Endodermal cell (in vitro differentiated cells): ENCODE results near the gene MRPS9. TPM values are rescaled to one million over a fixed set of nuclear protein-coding genes. Genes with fewer than 3 reads are reported as not detected.

Experiments
- DNase-seq: peaks from one replicate; pipeline ENCODE4 v3.0.0-alpha.2; 2017
- H3K27ac ChIP-seq: 2 replicates; pipeline ENCODE4 v1.5.1; 2013; ENCODE audit warnings: mild to moderate bottlenecking, low read depth, low read length, moderate library complexity
- H3K27me3 ChIP-seq: 2 replicates; pipeline ENCODE4 v1.6.1; 2013; ENCODE audit warnings: mild to moderate bottlenecking, low read length, moderate library complexity; ENCODE audit not compliant: insufficient read depth, control insufficient read depth, poor library complexity, severe bottlenecking
- H3K36me3 ChIP-seq: 2 replicates; pipeline ENCODE4 v1.7.0; 2013; ENCODE audit warnings: mild to moderate bottlenecking, low read length, moderate library complexity; ENCODE audit not compliant: control insufficient read depth, insufficient read depth
- H3K4me1 ChIP-seq: one replicate; pipeline ENCODE4 v1.7.0; 2013; ENCODE audit warnings: low read length; ENCODE audit not compliant: control insufficient read depth, insufficient read depth
- H3K4me3 ChIP-seq: 2 replicates; pipeline ENCODE4 v1.5.1; 2013; ENCODE audit warnings: mild to moderate bottlenecking, low read length, moderate library complexity
- H3K9ac ChIP-seq: 2 replicates; pipeline ENCODE4 v1.6.1; 2013; ENCODE audit warnings: mild to moderate bottlenecking, low read length, moderate library complexity; ENCODE audit not compliant: poor library complexity, severe bottlenecking; ENCODE audit errors: extremely low read depth
- H3K9me3 ChIP-seq: 2 replicates; pipeline ENCODE4 v1.6.1; 2013; ENCODE audit warnings: mild to moderate bottlenecking, low read length, moderate library complexity; ENCODE audit not compliant: control insufficient read depth
- H3K27ac Mint-ChIP-seq: 2 replicates; pipeline ENCODE4 v1.8.0; 2020; ENCODE audit warnings: mixed read lengths
- H3K27me3 Mint-ChIP-seq: 2 replicates; pipeline ENCODE4 v1.8.0; 2021; ENCODE audit warnings: mild to moderate bottlenecking, mixed read lengths; ENCODE audit not compliant: insufficient read depth
- H3K36me3 Mint-ChIP-seq: 2 replicates; pipeline ENCODE4 v1.8.0; 2020; ENCODE audit warnings: low read depth, mixed read lengths
- H3K4me1 Mint-ChIP-seq: 2 replicates; pipeline ENCODE4 v1.8.0; 2020; ENCODE audit warnings: mixed read lengths
- H3K4me3 Mint-ChIP-seq: 2 replicates; pipeline ENCODE4 v1.8.0; 2020; ENCODE audit warnings: mild to moderate bottlenecking, moderate library complexity, mixed read lengths
- H3K9me3 Mint-ChIP-seq: 2 replicates; pipeline ENCODE4 v1.8.0; 2020; ENCODE audit warnings: mild to moderate bottlenecking, mixed read lengths
- WGBS, 2 experiments: methylation state at CpG; one replicate each; pipeline versions ENCODE4 v1.1.5 to v1.1.7; 2013; ENCODE audit warnings: missing lambda C conversion rate in 2 of 2, mixed read lengths in 1 of 2; ENCODE audit not compliant: insufficient coverage in 1 of 2, insufficient read length in 1 of 2; 5-methylcytosine and 5-hydroxymethylcytosine counted together
- total RNA-seq, 2 donors: library from RNA; stranded (reverse); fragmentation: NEBNext Ultra II Directional in 1 of 2; extraction: Animal tissue kit (Norgen Biotek cat#: 25700) in 1 of 2; gene quantifications; 2 replicates in 1 of 2; 3 replicates in 1 of 2; pipeline ENCODE4 v1.2.1, GENCODE V29; 2021
- TF ChIP-seq, protein P1 (sequence below): fragments of 200-600 bp; sonication (generic); conservative IDR thresholded peaks from 2 replicates; pipeline ENCODE4 v1.5.0; 2021; ENCODE audit warnings: antibody characterized with exemption, mild to moderate bottlenecking

MRPS9 gene
- total RNA-seq, 2 donors from 2014 or later, result 43.4 to 52.1 TPM

DNA sequence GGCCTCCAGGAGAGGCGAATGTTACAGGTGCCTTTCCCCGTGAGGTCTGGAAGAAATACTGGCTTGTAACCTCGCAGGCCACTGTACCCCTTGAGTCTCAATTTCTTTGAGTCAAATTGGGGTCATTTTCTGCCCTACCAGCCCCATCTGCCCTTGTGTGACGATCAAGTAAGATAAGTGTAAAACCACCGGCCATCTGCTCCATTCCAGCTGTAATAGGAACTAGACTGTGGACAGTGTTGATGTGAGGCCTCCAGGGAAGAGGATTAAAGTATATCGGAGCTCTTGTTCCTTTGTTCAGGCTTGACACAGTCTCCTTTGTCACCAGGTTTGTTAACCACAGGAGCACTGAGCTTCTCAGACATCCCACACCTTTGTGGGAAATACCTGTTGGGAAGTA, 65.6 kb downstream of the MRPS9 start:
- Mint-ChIP-seq H3K9me3 (no peaks in the 10 kb centered on the region), H3K4me3 (peak overlapping the region; percentile 14), H3K27me3 (peaks cover 3% of the 10 kb centered on the region), H3K36me3 (peaks cover 26% of the 10 kb centered on the region), H3K4me1 (peaks cover 16% of the 10 kb centered on the region), H3K27ac (peak overlapping the region; percentile 89)
- Histone ChIP-seq H3K36me3 (peaks cover 27% of the 10 kb centered on the region), H3K27me3 (no peaks in the 10 kb centered on the region), H3K9ac (no peak overlapping the region), H3K4me1 (no peaks in the 10 kb centered on the region), H3K27ac (peak overlapping the region; percentile 33), H3K9me3 (no peaks in the 10 kb centered on the region), H3K4me3 (no peak overlapping the region)
- WGBS, 2 experiments, result 88 to 95% methylated on average over 4 to 6 of the region's 6 CpGs
- TF ChIP-seq, protein P1, sequence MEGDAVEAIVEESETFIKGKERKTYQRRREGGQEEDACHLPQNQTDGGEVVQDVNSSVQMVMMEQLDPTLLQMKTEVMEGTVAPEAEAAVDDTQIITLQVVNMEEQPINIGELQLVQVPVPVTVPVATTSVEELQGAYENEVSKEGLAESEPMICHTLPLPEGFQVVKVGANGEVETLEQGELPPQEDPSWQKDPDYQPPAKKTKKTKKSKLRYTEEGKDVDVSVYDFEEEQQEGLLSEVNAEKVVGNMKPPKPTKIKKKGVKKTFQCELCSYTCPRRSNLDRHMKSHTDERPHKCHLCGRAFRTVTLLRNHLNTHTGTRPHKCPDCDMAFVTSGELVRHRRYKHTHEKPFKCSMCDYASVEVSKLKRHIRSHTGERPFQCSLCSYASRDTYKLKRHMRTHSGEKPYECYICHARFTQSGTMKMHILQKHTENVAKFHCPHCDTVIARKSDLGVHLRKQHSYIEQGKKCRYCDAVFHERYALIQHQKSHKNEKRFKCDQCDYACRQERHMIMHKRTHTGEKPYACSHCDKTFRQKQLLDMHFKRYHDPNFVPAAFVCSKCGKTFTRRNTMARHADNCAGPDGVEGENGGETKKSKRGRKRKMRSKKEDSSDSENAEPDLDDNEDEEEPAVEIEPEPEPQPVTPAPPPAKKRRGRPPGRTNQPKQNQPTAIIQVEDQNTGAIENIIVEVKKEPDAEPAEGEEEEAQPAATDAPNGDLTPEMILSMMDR, result no peak
- DNase-seq, result no peak

DNA sequence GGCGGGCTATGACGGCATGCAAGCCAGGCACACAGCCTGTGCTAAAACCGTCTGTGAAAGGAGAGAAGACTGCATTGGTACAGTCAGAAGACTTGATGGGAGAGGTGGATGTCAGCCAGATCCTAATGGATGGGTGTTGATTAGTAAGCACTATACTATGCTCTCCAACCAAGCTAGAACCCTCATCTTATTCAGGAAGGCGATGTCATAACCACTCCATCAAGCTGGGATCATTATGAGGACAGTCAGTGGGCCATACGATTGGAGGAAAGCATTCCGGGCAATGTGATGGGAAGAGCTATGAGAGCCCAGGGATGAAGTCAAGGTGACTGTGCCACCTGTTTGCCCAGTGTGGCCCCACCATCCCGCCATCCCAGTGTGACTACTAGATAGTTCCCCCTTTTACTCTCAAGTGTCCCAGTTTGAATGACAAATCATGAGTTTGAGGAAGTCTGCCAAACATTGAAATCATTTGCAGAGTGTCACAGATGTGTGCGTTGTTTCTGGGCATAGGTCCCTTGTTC, 66.4 kb downstream of the MRPS9 start:
- Histone ChIP-seq H3K27ac (no peak overlapping the region), H3K27me3 (no peaks in the 10 kb centered on the region), H3K4me1 (no peaks in the 10 kb centered on the region), H3K36me3 (peaks cover 20% of the 10 kb centered on the region), H3K4me3 (no peak overlapping the region), H3K9me3 (no peaks in the 10 kb centered on the region), H3K9ac (no peak overlapping the region)
- no peak for DNase-seq
- TF ChIP-seq, protein P1, result no peak
- peaks cover 26% of the 10 kb centered on the region for H3K36me3 Mint-ChIP-seq
- no peaks in the 10 kb centered on the region for H3K9me3 Mint-ChIP-seq
- H3K27ac Mint-ChIP-seq, result no peak overlapping the region
- H3K27me3 Mint-ChIP-seq, result peaks cover 3% of the 10 kb centered on the region
- H3K4me1 Mint-ChIP-seq, result peaks cover 24% of the 10 kb centered on the region
- WGBS, 2 experiments, result 93 to 100% methylated on average over 4 to 8 of the region's 8 CpGs
- H3K4me3 Mint-ChIP-seq, result no peak overlapping the region

DNA sequence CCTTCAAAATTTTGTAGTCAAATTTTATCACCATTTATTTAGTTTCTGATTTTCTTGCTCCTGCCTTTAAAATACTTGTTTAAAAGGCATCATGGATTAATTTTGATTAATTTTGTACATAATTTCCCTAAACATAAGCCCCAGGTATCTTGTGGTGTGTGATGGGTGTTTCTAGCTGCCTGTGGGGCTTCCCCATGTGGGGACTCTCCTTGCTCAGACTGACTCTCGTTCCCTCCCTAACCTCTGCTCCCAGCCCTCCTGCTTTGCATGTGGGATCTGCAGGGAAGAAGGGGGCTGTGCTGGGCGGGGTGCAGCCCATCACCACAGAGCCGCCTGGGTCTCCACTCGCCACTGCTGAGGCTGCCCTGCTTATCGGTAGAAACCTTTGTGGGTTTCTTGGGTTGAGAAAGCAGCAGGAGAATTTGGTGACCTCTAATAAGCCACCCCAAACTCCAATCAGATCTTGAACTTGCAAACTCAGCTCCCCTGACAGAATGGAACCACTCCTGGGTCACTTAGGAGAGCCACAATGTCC, 72.5 kb downstream of the MRPS9 start:
- Histone ChIP-seq H3K4me1 (no peaks in the 10 kb centered on the region), H3K27me3 (no peaks in the 10 kb centered on the region), H3K9ac (no peak overlapping the region), H3K9me3 (no peaks in the 10 kb centered on the region), H3K27ac (no peak overlapping the region), H3K4me3 (no peak overlapping the region), H3K36me3 (no peaks in the 10 kb centered on the region)
- Mint-ChIP-seq H3K27me3 (no peaks in the 10 kb centered on the region), H3K4me1 (peaks cover 22% of the 10 kb centered on the region), H3K36me3 (no peaks in the 10 kb centered on the region), H3K27ac (no peak overlapping the region), H3K9me3 (no peaks in the 10 kb centered on the region), H3K4me3 (no peak overlapping the region)
- no peak for DNase-seq
- 93% methylated on average over 5 of the region's 5 CpGs; no CpG with 5 or more reads in 1 of the 2 experiments for WGBS, 2 experiments
- TF ChIP-seq, protein P1, result no peak
